ENCODE results near the gene PTPRU.
"Not testable (repeated sequence)": the region's sequence is repeated elsewhere in the genome, so short reads cannot be mapped to it uniquely, and the experiment has no call there.

PTPRU gene

GRCh38 chr1:29222260-29222659 lies 14.1 kb upstream of the PTPRU start:
- DNase-seq (ENCODE audit: low read depth), result not testable (repeated sequence)

- no peak for DNase-seq (ENCODE audit: low read depth)
Measured at GRCh38 chr1:29222686-29223085, 13.6 kb upstream of the PTPRU start.

GRCh38 chr1:29223521-29223920 lies 12.8 kb upstream of the PTPRU start:
- no peak for DNase-seq (ENCODE audit: low read depth)

GRCh38 chr1:29224356-29224837 lies 11.9 kb upstream of the PTPRU start:
- no peak for DNase-seq (ENCODE audit: low read depth)

- no peak for DNase-seq (ENCODE audit: low read depth)
Measured at GRCh38 chr1:29225361-29225760, 11.0 kb upstream of the PTPRU start.

- DNase-seq (ENCODE audit: low read depth), result no peak
Measured at GRCh38 chr1:29227511-29227910, 8.8 kb upstream of the PTPRU start.

GRCh38 chr1:29230204-29230552 lies 6.1 kb upstream of the PTPRU start:
- no peak for DNase-seq (ENCODE audit: low read depth)

GRCh38 chr1:29230553-29231378 lies 5.6 kb upstream of the PTPRU start, which contains the start of gene MECR:
Gene MECR, minus strand, starts transcription at chr1:29230934. Its CDS starts 28 bp downstream, at chr1:29230906.
- peak; percentile 94 for DNase-seq (ENCODE audit: low read depth)

GRCh38 chr1:29232387-29232786 lies 3.9 kb upstream of the PTPRU start:
- no peak for DNase-seq (ENCODE audit: low read depth)

GRCh38 chr1:29233693-29234092 lies 2.6 kb upstream of the PTPRU start:
- no peak for DNase-seq (ENCODE audit: low read depth)

- no peak for DNase-seq (ENCODE audit: low read depth)
Measured at GRCh38 chr1:29234471-29234870, 1.9 kb upstream of the PTPRU start.

- DNase-seq (ENCODE audit: low read depth), result not testable (repeated sequence)
Measured at GRCh38 chr1:29234881-29235280, 1.4 kb upstream of the PTPRU start.

- DNase-seq (ENCODE audit: low read depth), result no peak
Measured at GRCh38 chr1:29236712-29237128, 398 bp downstream of the PTPRU start.

- no peak for DNase-seq (ENCODE audit: low read depth)
Measured at GRCh38 chr1:29237129-29237821, 953 bp downstream of the PTPRU start.

GRCh38 chr1:29237852-29238619 lies 1.7 kb downstream of the PTPRU start:
- no peak for DNase-seq (ENCODE audit: low read depth)

GRCh38 chr1:29238620-29239002 lies 2.3 kb downstream of the PTPRU start:
- no peak for DNase-seq (ENCODE audit: low read depth)

- DNase-seq (ENCODE audit: low read depth), result no peak
Measured at GRCh38 chr1:29239142-29239541, 2.8 kb downstream of the PTPRU start.

GRCh38 chr1:29240400-29240837 lies 4.1 kb downstream of the PTPRU start:
- no peak for DNase-seq (ENCODE audit: low read depth)

- no peak for DNase-seq (ENCODE audit: low read depth)
Measured at GRCh38 chr1:29240986-29241385, 4.7 kb downstream of the PTPRU start.

- no peak for DNase-seq (ENCODE audit: low read depth)
Measured at GRCh38 chr1:29243023-29243870, 6.9 kb downstream of the PTPRU start.

- no peak for DNase-seq (ENCODE audit: low read depth)
Measured at GRCh38 chr1:29243871-29244200, 7.5 kb downstream of the PTPRU start.

- no peak for DNase-seq (ENCODE audit: low read depth)
Measured at GRCh38 chr1:29245261-29245660, 8.9 kb downstream of the PTPRU start.
